Keratinocyte (primary cell): ENCODE results near the gene CPLANE2. TPM values are rescaled to one million over a fixed set of nuclear protein-coding genes. Genes with fewer than 3 reads are reported as not detected.

Experiments
- DNase-seq: peaks from one replicate; pipeline ENCODE4 v3.0.0-alpha.2; 2011; ENCODE audit warnings: low read depth, missing footprints, low spot score
- FAIRE-seq: peaks from 2 replicates; lab custom pipeline; 2011; peaks lifted over from hg19 to GRCh38; lab: Jason Lieb, UNC
- H2AFZ ChIP-seq: 2 replicates; pipeline ENCODE4 v1.6.0; 2012; ENCODE audit warnings: low read length, control low read depth, inconsistent platforms; ENCODE audit not compliant: control insufficient read depth
- H3K27ac ChIP-seq: 2 replicates; pipeline ENCODE4 v1.5.1; 2011; ENCODE audit warnings: low read length; ENCODE audit not compliant: control insufficient read depth, insufficient read depth
- H3K27me3 ChIP-seq: 3 replicates; pipeline ENCODE4 v1.6.0; 2011; ENCODE audit warnings: low read length; ENCODE audit not compliant: control insufficient read depth, insufficient read depth; ENCODE audit errors: extremely low read depth
- H3K36me3 ChIP-seq, 2 experiments: 2 replicates in 1 of 2; 3 replicates in 1 of 2; pipeline ENCODE4 v1.5.1; 2011; ENCODE audit warnings: low read length in 2 of 2, mild to moderate bottlenecking in 1 of 2; ENCODE audit not compliant: control insufficient read depth in 2 of 2, insufficient read depth in 2 of 2; ENCODE audit errors: extremely low read depth in 1 of 2
- H3K4me1 ChIP-seq: 3 replicates; pipeline ENCODE4 v1.5.1; 2011; ENCODE audit warnings: low read length; ENCODE audit not compliant: control insufficient read depth, insufficient read depth; ENCODE audit errors: extremely low read depth
- H3K4me2 ChIP-seq: 3 replicates; pipeline ENCODE4 v1.6.0; 2011; ENCODE audit warnings: low read depth, low read length; ENCODE audit not compliant: control insufficient read depth, insufficient read depth; ENCODE audit errors: extremely low read depth
- H3K4me3 ChIP-seq, 3 experiments: fragments of 200-600 bp in 1 of 3; sonication (generic) in 1 of 3; 2 replicates in 2 of 3; 3 replicates in 1 of 3; pipeline ENCODE4 v1.5.1; 2011 to 2016; ENCODE audit warnings: low read length in 3 of 3, mild to moderate bottlenecking in 3 of 3, control low read depth in 2 of 3, inconsistent platforms in 1 of 3, low read depth in 1 of 3, mixed read lengths in 1 of 3, mixed run types in 1 of 3, moderate library complexity in 1 of 3; ENCODE audit not compliant: control insufficient read depth in 2 of 3, insufficient read depth in 2 of 3; ENCODE audit errors: extremely low read depth in 1 of 3
- H3K79me2 ChIP-seq: 2 replicates; pipeline ENCODE4 v1.6.0; 2012; ENCODE audit warnings: low read length; ENCODE audit not compliant: control insufficient read depth, insufficient read depth
- H3K9ac ChIP-seq: 3 replicates; pipeline ENCODE4 v1.6.0; 2011; ENCODE audit warnings: low read length; ENCODE audit not compliant: control insufficient read depth, insufficient read depth; ENCODE audit errors: extremely low read depth
- H3K9me1 ChIP-seq: 3 replicates; pipeline ENCODE4 v1.6.0; 2011; ENCODE audit warnings: low read length; ENCODE audit not compliant: control insufficient read depth, insufficient read depth; ENCODE audit errors: extremely low read depth
- H3K9me3 ChIP-seq: 2 replicates; pipeline ENCODE4 v1.5.1; 2012; ENCODE audit warnings: low read depth, low read length; ENCODE audit not compliant: control insufficient read depth
- H4K20me1 ChIP-seq: 3 replicates; pipeline ENCODE4 v1.6.0; 2011; ENCODE audit warnings: low read length; ENCODE audit not compliant: control insufficient read depth, insufficient read depth; ENCODE audit errors: extremely low read depth
- CTCF ChIP-seq, 3 experiments: IDR thresholded peaks in 1 of 3; conservative IDR thresholded peaks in 1 of 3; optimal IDR thresholded peaks in 1 of 3; 2 replicates in 2 of 3; 3 replicates in 1 of 3; pipeline versions ENCODE3 to v1.5.1; 2011; ENCODE audit warnings: low read length in 3 of 3, mild to moderate bottlenecking in 3 of 3, moderate library complexity in 2 of 3, control low read depth in 1 of 3, inconsistent platforms in 1 of 3; ENCODE audit not compliant: insufficient read depth in 2 of 3; ENCODE audit errors: extremely low read depth in 1 of 3
- EZH2 ChIP-seq: IDR thresholded peaks from one replicate; pipeline ENCODE4 v1.6.1; 2012; ENCODE audit warnings: inconsistent platforms, mild to moderate bottlenecking, low read length, moderate library complexity
- dilution Hi-C: fragments of 300-500 bp; cut with MboI; formaldehyde crosslinking; loops from one replicate; pipeline ENCODE4 v1.7.0; 2020; ENCODE audit warnings: low sequenced_read_pairs; ENCODE audit not compliant: extremely low pct_ligation_motif_present
- polyA plus RNA-seq, 5 experiments: library from polyadenylated mRNA; depleted of rRNA in 3 of 5; stranded (reverse) in 3 of 5; stranded (forward) in 1 of 5; unstranded in 1 of 5; fragments of >200 nt; gene quantifications; 1 replicate in 1 of 5; 2 replicates in 3 of 5; 3 replicates in 1 of 5; pipeline versions ENCODE4 v1.2.1 to v1.2.3, GENCODE V29; 2011 to 2012; ENCODE audit warnings: missing spikeins in 2 of 5, low read depth in 1 of 5, low replicate concordance in 1 of 5

Gene CPLANE2
- polyA plus RNA-seq, 1 donor (not counting 4 experiments of a cell fraction or from before 2014, with no cell fraction given), result 2.5 TPM

GRCh38 chr1:16210581-16210980 is 26.4 kb downstream of the CPLANE2 start:
- no peaks in the 10 kb centered on the region for H3K36me3 ChIP-seq
- peaks cover 36% of the 10 kb centered on the region for H3K4me1 ChIP-seq
- no peaks in the 10 kb centered on the region for H3K27me3 ChIP-seq
- no peak overlapping the region for H3K4me3 ChIP-seq
- DNase-seq (no peak), FAIRE-seq (no peak)
- H2AFZ ChIP-seq, result no peak overlapping the region
- TF ChIP-seq EZH2 (no peak), CTCF (optimal IDR thresholded peaks at IDR 0.05 in 1 of 3, IDR thresholded peaks at IDR 0.05 in 1 of 3, conservative IDR thresholded peaks at IDR 0.05 in 1 of 3; ENCODE audit: extremely low read depth in 1 of 3, insufficient read depth in 2 of 3, low read length in 3 of 3) (no peak)
- no peaks in the 10 kb centered on the region for H3K9me1 ChIP-seq
- no peaks in the 10 kb centered on the region for H3K79me2 ChIP-seq
- H3K9ac ChIP-seq, result no peak overlapping the region
- H3K4me2 ChIP-seq, result no peak overlapping the region
- H3K9me3 ChIP-seq, result no peaks in the 10 kb centered on the region
- H4K20me1 ChIP-seq, result no peaks in the 10 kb centered on the region
- dilution Hi-C loops, result no loop called here
- no peak overlapping the region for H3K27ac ChIP-seq

GRCh38 chr1:16209847-16210407 is 27.1 kb downstream of the CPLANE2 start:
- Histone ChIP-seq H3K27me3 (no peaks in the 10 kb centered on the region), H3K27ac (no peak overlapping the region), H3K9me3 (no peaks in the 10 kb centered on the region), H3K9ac (no peak overlapping the region), H3K9me1 (no peaks in the 10 kb centered on the region), H4K20me1 (no peaks in the 10 kb centered on the region), H2AFZ (no peak overlapping the region), H3K4me3 (no peak overlapping the region), H3K4me2 (no peak overlapping the region), H3K79me2 (no peaks in the 10 kb centered on the region), H3K36me3 (no peaks in the 10 kb centered on the region), H3K4me1 (peaks cover 36% of the 10 kb centered on the region)
- FAIRE-seq (no peak), DNase-seq (no peak)
- no peak for TF ChIP-seq EZH2
- TF ChIP-seq CTCF (optimal IDR thresholded peaks at IDR 0.05 in 1 of 3, IDR thresholded peaks at IDR 0.05 in 1 of 3, conservative IDR thresholded peaks at IDR 0.05 in 1 of 3; ENCODE audit: extremely low read depth in 1 of 3, insufficient read depth in 2 of 3, low read length in 3 of 3), result no peak
- dilution Hi-C loops, result no loop called here
